Measurements from ENCODE around the gene NGEF.

- no peak for TF ChIP-seq CTCF (IDR thresholded peaks at IDR 0.05; ENCODE audit: insufficient read depth, low read depth, low read length)
- TF ChIP-seq EZH2 (IDR thresholded peaks at IDR 0.05; ENCODE audit: insufficient read depth, low read length), result no peak
Observed at GRCh38 chr2:233013650-233014049, 594 bp upstream of the NGEF start.
